Medulla oblongata (tissue), 1 donor: ENCODE results near the gene STARD3.
"Not testable (repeated sequence)": the region's sequence is repeated elsewhere in the genome, so short reads cannot be mapped to it uniquely, and the experiment has no call there.

Source experiments
- DNase-seq: peaks from one replicate; pipeline ENCODE4 v3.0.0-alpha.2; 2015; ENCODE audit errors: extremely low spot score

STARD3 gene

DNA sequence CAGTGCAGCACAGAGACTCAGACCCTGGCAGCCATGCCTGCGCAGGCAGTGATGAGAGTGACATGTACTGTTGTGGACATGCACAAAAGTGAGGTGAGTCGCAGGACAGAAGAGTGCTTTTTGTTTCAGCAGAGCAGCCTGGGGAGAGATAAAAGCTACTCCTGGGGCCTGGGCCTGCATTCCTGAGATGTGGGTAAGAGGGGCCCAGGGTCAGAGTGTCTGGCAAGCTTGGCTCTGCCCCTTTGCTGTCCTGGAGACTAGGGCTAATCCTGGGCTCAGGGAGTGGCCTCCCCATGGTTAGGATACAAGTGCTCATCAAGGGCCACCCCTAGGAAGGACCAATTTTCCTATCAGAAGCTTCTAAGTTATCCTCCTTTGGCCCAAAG lies 58.1 kb downstream of the STARD3 start:
- DNase-seq = no peak

DNA sequence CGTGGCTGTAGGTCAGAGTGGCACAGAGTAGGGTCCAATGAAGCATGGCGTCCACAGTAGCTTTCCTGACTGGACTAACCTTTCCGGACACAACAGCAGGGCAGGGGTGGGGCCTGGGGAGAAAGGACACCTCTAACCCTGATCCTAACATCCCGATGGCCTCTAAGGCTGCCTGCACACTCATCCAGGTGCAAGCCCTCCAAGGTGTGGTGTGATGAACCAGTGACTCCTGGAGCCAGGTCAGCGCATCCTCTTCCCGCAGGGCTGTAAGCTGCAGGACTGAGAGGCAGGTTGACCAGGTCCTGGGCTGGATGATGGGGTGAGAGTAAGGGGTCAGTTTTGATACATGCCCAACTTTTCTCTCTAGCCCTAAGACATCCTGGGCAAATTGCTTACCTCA lies 59.8 kb downstream of the STARD3 start:
- no peak for DNase-seq

GRCh38 chr17:39697961-39698360 lies 61.0 kb downstream of the STARD3 start:
- DNase-seq = no peak

- DNase-seq = not testable (repeated sequence)
Measured at GRCh38 chr17:39699157-39699817, 62.3 kb downstream of the STARD3 start.

- peak; percentile 50 for DNase-seq
Measured at GRCh38 chr17:39699818-39700147, 62.8 kb downstream of the STARD3 start, which contains the start of gene ERBB2. TSS of gene ERBB2 (plus strand) at chr17:39700064. CDS start at chr17:39700239, 175 bp downstream.

- peak; percentile 10 for DNase-seq
Measured at GRCh38 chr17:39700148-39700987, 63.4 kb downstream of the STARD3 start.

DNA sequence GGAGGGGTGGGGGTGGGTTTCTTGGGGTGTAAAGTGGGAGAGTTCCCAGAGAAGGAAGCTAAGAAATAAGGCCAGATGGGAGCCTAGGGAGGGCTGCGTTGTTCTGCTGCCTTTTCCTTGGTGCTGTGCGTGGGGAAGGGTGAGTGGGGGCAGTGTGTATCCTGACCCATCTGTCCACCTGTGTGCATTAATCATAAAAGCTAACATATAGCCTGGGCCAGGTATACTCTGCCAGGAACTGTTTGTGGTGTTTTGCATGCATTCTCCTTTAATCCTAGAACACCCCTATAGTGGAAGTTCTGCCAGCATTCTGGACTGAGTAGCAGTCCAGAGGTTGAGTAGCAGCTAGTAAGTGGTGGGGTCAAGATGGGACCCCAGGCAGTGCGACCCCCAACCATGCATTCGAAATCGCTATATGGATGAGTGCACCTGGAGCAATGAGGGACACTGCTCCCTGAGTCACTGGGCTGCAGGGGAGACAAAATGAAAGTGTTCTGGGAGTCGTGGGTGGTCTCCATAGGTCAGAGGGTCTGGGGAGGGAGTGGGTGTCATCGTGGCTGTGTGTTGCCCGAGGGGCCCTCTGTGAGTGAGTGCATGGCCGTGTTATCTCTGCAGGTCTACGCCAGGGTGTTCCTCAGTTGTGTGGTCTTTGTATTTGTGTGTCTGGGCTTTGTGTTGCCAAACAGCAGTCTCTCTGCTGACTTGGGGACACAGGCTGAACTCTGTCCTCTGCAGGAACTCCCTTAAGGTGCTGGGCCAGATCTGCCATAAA lies 64.3 kb downstream of the STARD3 start:
- DNase-seq = no peak

DNA sequence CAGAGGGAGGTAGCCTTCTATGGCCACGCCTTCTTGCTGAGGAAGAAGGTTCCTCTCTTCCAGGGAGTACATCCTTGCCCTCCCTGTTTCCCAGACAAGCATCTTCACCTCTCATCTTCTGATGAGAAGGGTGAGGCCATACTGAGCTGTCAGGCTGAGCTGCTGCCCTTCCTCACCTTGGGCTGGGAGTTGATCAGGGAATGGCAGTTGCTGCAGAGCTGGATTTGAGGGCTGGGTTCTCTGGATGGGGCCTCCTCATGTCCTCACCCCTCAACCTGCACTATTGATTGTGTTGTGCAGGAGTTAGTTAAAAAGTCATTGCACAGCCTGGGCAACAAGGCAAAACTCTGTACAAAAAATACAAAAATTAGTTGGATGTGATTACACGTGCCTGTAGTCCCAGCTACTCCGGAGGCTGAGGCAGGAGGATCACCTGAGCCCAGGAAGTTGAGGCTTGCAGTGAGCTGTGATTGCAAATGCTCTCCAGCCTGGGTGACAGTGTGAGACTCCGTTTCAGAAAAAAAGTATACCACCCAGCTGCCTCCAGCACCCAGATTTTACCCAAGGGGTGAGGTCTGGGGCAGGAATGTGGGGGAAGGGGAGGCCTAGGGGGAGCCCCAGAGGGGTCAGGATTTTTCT lies 65.0 kb downstream of the STARD3 start:
- no peak for DNase-seq

GRCh38 chr17:39702901-39703893 lies 66.3 kb downstream of the STARD3 start:
- DNase-seq = no peak

GRCh38 chr17:39703913-39704312 lies 67.0 kb downstream of the STARD3 start:
- DNase-seq = no peak

DNA sequence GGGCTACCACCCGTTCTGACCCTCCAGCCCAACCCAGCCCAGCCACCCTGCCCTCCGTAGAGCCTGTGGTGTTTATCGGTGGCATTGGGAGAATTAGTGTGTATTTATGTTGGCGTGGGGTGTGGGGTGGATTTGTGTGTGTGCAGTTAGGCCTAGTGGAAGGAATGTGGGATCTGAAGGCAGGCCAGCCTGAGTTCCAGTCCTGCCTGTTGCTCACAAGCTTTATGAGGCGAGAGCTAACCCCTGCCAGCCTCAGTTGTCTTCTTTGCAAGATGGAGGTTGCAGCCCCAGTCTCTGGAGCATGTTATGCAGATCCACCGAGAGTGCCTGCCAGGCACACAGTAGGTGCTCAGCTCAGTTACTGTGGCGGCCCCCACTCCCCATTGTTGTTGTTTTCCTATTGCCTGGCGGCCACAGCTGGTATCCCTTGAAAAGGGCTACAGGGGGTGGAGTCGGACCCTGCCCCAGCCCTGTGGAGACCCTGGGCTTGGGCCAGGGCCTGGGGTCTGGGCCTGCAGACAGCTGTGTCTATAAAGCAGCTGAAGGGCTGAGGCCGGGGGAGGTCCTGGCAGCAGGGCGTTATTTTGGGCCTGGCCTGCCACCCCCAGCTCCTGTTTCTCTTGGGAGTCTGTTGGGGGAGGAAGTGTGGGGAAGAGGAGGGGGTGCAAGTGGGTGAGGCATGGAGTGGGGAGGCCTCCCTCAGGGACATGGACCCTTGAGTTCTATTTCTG lies 68.0 kb downstream of the STARD3 start:
- no peak for DNase-seq

GRCh38 chr17:39705786-39706348 lies 68.9 kb downstream of the STARD3 start:
- DNase-seq = no peak

DNA sequence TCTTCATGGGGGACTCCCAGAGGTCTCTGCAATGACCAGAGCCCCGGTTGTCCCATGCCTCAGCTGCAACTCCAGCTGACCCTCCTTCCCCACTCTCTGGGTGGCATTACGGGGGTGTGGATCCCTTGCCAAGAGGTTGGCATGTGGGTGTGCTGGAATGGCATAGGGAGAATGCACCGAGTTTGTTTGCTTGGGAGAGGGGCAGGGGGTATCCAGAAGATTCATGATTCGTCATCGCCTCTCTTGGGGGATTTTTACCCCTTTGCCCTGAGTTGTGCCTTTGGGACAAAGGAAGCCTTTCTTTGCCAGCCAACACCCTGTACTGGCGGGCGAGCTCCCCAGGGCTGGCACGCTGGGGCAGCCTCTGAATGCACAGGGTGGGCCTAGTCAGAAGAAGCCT lies 69.4 kb downstream of the STARD3 start:
- DNase-seq = no peak

- no peak for DNase-seq
Measured at GRCh38 chr17:39706921-39707337, 70.0 kb downstream of the STARD3 start.

GRCh38 chr17:39709319-39709997 lies 72.5 kb downstream of the STARD3 start:
- DNase-seq = no peak

DNA sequence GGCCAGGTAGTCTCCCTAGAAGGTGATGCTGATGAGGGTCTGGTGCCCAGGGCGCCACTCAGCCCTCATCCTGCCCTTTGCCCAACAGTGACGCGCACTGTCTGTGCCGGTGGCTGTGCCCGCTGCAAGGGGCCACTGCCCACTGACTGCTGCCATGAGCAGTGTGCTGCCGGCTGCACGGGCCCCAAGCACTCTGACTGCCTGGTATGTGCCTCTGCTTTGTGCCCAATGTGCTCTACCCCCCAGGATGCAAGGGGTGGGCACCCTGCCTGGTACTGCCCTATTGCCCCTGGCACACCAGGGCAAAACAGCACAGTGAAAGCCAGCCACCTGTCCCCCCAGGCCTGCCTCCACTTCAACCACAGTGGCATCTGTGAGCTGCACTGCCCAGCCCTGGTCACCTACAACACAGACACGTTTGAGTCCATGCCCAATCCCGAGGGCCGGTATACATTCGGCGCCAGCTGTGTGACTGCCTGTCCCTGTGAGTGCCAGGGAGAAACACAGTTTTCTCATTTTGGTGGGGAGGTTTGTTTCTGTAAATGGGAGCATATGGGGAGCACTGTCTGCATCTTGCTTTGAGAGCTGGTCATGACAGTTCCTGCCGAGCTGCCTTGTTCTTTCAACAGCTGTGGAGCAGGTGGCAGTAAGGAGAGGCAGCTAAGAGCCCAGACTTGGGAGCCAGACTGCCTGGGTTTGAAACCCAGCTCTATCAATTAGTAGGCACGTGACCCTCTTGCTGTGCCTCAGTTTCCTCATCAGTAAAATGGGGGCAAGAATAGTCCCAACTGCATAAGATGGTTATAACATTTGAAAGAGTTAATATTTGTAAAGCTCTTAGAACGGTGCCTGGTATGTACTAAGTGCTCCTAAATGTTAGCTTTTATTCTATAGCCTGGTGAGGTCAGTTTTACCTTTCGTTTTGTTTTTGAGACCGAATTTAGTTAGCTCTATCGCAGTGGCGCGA lies 73.3 kb downstream of the STARD3 start:
- DNase-seq = no peak

DNA sequence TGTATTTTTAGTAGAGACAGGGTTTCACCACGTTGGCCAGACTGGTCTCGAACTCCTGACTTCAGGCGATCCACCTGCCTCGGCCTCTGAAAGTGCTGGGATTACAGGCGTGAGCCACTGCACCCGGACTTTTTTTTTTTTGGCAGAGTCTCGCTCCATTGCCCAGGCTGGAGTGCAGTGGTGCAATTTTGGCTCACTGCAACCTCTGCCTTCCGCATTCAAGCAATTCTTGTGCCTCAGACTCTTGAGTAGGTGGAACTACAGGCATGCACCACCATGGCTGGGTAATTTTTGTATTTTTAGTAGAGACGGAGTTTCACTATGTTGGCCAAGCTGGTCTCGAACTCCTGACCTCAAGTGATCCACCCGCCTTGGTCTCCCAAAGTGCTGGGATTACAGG lies 74.1 kb downstream of the STARD3 start:
- not testable (repeated sequence) for DNase-seq

- no peak for DNase-seq
Measured at GRCh38 chr17:39711851-39712250, 74.9 kb downstream of the STARD3 start.
